Right cardiac atrium (tissue), 5 donors: ENCODE data around the gene KCNIP2. TPM values are rescaled to one million over a fixed set of nuclear protein-coding genes. Genes with fewer than 3 reads are reported as not detected.

ENCODE experiments used
- ATAC-seq, 2 donors: fragments of 200-7000 bp; cut with Tn5 transposase; one replicate each; pipeline versions ENCODE4 v1.8.0 to v1.9.1; 2020; ENCODE audit warnings: moderate library complexity in 2 of 2, mild to moderate bottlenecking in 1 of 2
- DNase-seq, 3 donors: peaks; one replicate each; pipeline ENCODE4 v3.0.0-alpha.2; 2020
- H3K27ac ChIP-seq: one replicate; pipeline ENCODE4 v1.5.1; 2013; ENCODE audit warnings: mild to moderate bottlenecking, low read length, control low read depth, moderate library complexity
- H3K27me3 ChIP-seq: one replicate; pipeline ENCODE4 v1.6.1; 2013; ENCODE audit not compliant: control insufficient read depth, insufficient read depth
- H3K4me1 ChIP-seq: one replicate; pipeline ENCODE4 v1.6.1; 2013; ENCODE audit warnings: low read length; ENCODE audit not compliant: control insufficient read depth, insufficient read depth
- H3K4me3 ChIP-seq: one replicate; pipeline ENCODE4 v1.5.1; 2013; ENCODE audit warnings: low read length, control low read depth
- H3K9me3 ChIP-seq: one replicate; pipeline ENCODE4 v1.6.1; 2013; ENCODE audit warnings: low read length; ENCODE audit not compliant: control insufficient read depth
- WGBS: extraction: QIAGEN DNeasy Blood & Tissue Kit; methylation state at CpG from one replicate; pipeline ENCODE4 v1.1.7; 2013; 5-methylcytosine and 5-hydroxymethylcytosine counted together
- intact Hi-C, 4 donors: fragments of 100-400 bp; cut with DNase I; formaldehyde crosslinking; loops; one replicate each; pipeline versions ENCODE4 v1.11.0 to v1.14.0; 2022 to 2023
- polyA plus RNA-seq: library from polyadenylated mRNA; stranded (reverse); fragments of 200-250 nt; gene quantifications from one replicate; pipeline ENCODE4 v1.2.3, GENCODE V29; 2013
- total RNA-seq, 4 donors: library from RNA; stranded (reverse); fragmentation: NEBNext Ultra II Directional; extraction: Animal tissue kit (Norgen Biotek cat#: 25700); gene quantifications; one replicate each; pipeline ENCODE4 v1.2.1, GENCODE V29; 2021
- donor health status: healthy with polysubstance abuse.
- donor health status: DM: no; HTN: yes; CAD: no.
- donor health status: DM: no; HTN: no; CAD: no.
- donor health status: DM: no; HTN: yes; CAD: no; lungs with severe emphysema.
- donor health status: DM: yes; HTN: yes; CAD: no.

Gene KCNIP2
- total and polyA plus RNA-seq, 5 donors: 368 to 977 (median 704) TPM

DNA sequence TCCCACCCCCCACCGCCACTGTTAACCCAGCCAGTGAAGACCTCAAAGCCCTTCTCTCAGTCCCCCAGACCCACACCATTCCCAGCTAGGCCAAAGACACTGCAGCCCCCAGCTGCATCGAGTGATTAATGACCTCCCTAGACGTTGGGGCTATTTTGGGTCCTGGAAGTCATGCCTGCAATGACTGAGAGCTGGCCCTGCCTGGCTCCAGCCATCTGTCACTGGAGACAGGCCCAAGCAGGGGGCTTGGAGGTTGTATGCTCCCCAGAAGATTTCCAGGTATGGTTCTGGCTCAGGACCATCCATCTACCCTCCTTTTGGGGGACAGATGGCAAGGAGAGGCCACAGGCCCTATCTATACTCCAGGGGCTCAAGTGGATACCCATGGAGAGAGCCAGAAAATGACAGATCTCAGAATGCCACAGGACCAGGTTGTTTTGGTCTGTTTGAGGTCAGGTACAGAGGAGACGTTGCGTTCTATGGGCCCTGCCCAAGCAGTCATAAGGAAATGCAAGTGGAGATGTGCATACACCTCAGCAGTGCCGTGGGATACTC, 5.1 kb downstream of the KCNIP2 start:
- ATAC-seq: no peak
- peak overlapping the region; percentile 18 for H3K27ac ChIP-seq
- DNase-seq: no peak
- no peaks in the 10 kb centered on the region for H3K9me3 ChIP-seq
- intact Hi-C loops: loop anchor here in 1 of 4 donors (5.0 kb wide), 1 partner anchor 169 kb away; no protein-coding TSS in a partner anchor
- WGBS: 70% methylated on average over 6 of the region's 6 CpGs
- no peaks in the 10 kb centered on the region for H3K4me1 ChIP-seq
- no peaks in the 10 kb centered on the region for H3K27me3 ChIP-seq
- no peak overlapping the region for H3K4me3 ChIP-seq

DNA sequence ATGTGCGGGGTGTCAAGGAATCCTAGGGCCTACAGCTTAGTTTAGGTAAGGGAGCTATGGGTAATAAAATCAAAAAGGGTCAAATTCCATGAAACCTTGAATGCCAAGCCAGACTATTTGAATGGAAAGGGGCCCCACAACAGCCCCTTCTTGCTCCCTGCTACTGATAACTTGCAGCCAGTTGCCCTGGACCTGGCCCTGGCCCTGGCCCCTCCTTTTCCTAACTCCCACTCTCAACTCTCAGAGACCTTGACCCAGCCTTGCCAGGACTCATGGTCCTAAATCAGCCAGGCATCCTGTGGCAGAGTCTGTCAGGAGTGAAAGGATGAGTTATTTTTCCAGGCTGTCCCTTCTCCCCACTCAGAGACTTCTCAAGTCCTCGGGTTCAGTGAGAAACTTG, 5.9 kb downstream of the KCNIP2 start:
- H3K27ac ChIP-seq: no peak overlapping the region
- no peaks in the 10 kb centered on the region for H3K27me3 ChIP-seq
- H3K4me1 ChIP-seq: peaks cover 2% of the 10 kb centered on the region
- H3K9me3 ChIP-seq: no peaks in the 10 kb centered on the region
- no peak overlapping the region for H3K4me3 ChIP-seq
- intact Hi-C loops: loop anchor here in 1 of 4 donors (5.0 kb wide), 1 partner anchor 170 kb away; no protein-coding TSS in a partner anchor
- WGBS: 68% methylated on average over 2 of the region's 2 CpGs
- ATAC-seq (no peak), DNase-seq (no peak)

DNA sequence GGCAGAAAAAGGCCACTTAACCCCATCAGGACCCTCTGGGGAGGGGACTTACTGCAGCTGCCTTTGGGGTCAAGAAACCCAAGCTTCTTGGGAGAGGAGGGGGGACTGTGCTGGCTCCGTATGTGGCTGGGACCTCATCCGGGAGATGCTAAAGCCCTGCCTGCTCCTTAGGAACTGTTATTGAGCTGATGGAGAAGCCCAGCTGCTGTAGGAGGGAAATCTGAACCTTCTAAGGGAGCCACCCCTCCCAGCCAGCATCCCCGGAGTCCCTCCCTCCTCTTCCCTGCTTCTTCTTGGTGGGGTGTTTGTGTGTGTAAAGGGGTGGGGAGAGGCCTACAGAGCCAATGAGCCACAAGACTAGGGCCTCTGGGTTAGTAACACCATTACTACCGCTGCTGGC, 8.2 kb downstream of the KCNIP2 start:
- no peak overlapping the region for H3K4me3 ChIP-seq
- no peak for ATAC-seq
- no peak for DNase-seq
- 81% methylated on average over 4 of the region's 4 CpGs for WGBS
- H3K27ac ChIP-seq: no peak overlapping the region
- no peaks in the 10 kb centered on the region for H3K9me3 ChIP-seq
- intact Hi-C loops: loop anchor here in 1 of 4 donors (5.0 kb wide), 1 partner anchor 172 kb away; no protein-coding TSS in a partner anchor
- H3K27me3 ChIP-seq: no peaks in the 10 kb centered on the region
- peaks cover 9% of the 10 kb centered on the region for H3K4me1 ChIP-seq

DNA sequence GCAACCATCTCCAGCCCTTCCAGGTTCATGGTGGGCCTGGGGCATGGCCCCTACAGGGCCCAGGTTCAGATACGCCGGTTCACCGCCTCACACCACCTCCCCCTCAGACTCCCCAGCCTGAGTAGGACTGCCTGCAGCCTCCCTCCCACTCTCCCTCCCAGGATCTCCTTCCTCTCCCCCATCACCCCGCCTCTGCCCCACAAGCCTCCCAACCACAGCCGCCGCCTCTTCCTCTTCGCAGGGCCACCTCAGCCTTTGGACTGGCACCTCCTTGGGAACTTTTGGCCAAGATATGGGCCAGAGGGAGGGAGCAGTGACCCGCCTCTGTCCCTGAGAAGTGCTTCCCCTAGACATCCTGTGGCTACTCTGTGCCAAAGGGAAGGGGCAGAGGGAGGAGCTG, 9.3 kb downstream of the KCNIP2 start:
- WGBS: 68% methylated on average over 8 of the region's 8 CpGs
- intact Hi-C loops: no loop called here
- H3K27ac ChIP-seq: no peak overlapping the region
- peaks cover 9% of the 10 kb centered on the region for H3K4me1 ChIP-seq
- H3K27me3 ChIP-seq: no peaks in the 10 kb centered on the region
- DNase-seq (peak in 2 of 3 donors; percentile 70 to 72), ATAC-seq (no peak)
- no peak overlapping the region for H3K4me3 ChIP-seq
- H3K9me3 ChIP-seq: no peaks in the 10 kb centered on the region

DNA sequence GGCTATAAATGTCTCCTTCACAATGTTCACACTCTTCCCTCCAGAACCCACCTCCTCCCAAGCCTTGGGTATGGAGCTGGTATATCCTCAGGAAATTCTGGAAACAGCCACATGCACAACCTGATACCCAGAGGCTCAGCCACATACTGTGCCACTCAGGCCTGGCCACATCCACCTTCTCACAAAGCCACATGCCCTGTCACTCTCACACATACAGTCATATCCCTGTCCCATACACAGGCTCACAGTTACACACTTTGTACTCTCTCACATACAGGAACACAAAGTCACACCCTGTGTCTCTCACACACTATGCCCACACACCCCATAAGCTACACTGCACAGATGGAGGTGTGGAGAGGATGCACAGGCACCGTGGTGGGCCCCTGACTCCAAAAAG, 10.1 kb downstream of the KCNIP2 start:
- Histone ChIP-seq H3K9me3 (no peaks in the 10 kb centered on the region), H3K4me1 (peaks cover 9% of the 10 kb centered on the region), H3K27ac (no peak overlapping the region), H3K4me3 (no peak overlapping the region), H3K27me3 (no peaks in the 10 kb centered on the region)
- WGBS: 71% methylated on average over 1 of the region's 1 CpG
- intact Hi-C loops: no loop called here
- ATAC-seq (no peak), DNase-seq (no peak)

DNA sequence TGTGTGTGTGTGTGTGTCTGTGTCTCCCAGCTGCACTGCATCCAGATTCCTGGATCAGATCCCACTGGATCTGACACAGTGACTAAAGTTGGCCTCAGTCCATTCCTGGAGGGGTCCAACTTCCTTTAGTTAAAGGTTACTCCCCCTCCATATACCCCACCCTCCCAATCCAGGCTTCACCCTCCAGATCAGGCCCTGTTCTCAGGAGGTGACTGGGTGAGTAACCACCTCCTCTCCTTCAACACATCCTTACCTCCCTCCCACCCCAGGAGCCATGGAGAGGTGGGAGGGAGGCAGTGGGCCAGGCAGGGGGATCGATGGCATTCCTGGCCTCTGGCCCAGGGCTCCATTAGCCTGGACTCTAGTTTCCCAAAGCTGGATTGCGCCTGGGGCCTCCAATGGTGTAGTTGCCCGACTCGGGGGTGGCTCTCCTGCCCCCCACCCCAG, 11.3 kb downstream of the KCNIP2 start:
- Histone ChIP-seq H3K27ac (no peak overlapping the region), H3K9me3 (no peaks in the 10 kb centered on the region), H3K27me3 (no peaks in the 10 kb centered on the region), H3K4me3 (no peak overlapping the region), H3K4me1 (peaks cover 9% of the 10 kb centered on the region)
- 63% methylated on average over 4 of the region's 4 CpGs for WGBS
- ATAC-seq (no peak), DNase-seq (no peak)
- intact Hi-C loops: no loop called here

DNA sequence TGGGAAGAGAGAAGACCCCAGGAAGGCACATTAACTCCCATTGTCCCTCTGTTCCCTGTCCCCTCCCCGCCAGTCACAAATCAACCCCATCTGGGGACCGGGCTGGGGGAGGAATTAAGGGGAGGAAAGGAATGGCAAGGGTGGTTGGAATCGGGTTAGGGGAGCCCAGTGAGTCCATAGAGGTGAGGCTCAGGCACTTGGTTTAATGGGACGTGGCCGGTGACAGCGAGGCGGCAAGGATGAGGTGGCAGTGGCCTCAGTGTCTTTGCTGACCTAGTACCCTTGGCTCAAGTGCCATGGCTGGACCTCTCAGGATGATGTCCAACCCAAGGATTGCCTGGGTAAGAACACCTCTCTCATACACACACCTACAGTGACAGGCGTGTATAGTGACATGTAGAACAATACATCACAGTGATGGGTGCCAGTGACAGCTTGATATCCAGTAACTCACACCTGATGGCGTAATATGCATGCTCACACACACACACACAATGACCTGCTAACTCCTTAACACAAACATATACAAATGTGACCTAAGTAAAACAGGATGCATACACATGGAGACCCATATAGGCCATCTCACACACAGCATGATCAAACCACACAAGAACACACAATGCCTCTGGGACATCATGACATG, 12.3 kb downstream of the KCNIP2 start:
- 56% methylated on average over 9 of the region's 9 CpGs for WGBS
- no peak for DNase-seq
- intact Hi-C loops: no loop called here
- H3K27ac ChIP-seq: peak overlapping the region; percentile 18
- H3K4me1 ChIP-seq: peaks cover 9% of the 10 kb centered on the region
- H3K4me3 ChIP-seq: peak overlapping the region; percentile 2
- H3K27me3 ChIP-seq: no peaks in the 10 kb centered on the region
- H3K9me3 ChIP-seq: no peaks in the 10 kb centered on the region
- no peak for ATAC-seq

DNA sequence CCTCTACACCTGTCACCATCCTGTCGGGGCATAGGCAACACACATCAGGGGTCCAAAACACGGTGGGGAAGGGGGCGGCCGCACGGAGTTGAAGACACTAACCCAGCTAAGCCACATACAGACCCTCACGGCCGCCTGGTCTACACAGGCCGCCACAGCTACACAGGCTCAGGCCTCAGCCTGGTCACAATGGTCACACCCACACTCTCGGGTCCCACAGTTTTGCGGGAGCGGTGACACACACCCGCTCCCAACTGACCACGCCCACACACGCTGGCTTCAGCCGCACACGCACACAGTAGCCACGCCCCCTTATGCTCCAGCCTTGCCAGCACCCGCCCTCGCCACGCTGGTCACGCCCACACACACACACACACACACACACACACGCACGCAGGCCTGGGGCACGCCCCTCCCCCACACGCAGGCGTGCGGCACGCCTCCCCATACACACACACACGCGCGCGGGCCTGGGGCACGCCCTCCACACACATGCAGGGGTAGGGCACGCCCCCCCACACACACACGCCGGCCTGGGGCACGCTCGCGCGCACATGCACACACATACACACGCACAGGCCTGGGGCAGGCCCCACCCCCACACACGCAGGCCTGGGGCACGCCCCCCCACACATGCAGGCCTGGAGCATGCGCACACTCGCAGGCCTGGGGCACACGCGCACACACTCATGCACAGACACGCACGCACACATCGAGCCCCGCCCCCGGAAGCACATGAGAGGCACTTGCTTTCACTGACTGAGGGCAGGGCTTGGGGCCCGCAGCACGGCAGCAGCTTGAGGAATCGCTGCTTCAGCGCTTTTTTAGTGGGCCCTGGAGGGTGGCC, 13.1 kb downstream of the KCNIP2 start:
- Histone ChIP-seq H3K4me1 (peaks cover 9% of the 10 kb centered on the region), H3K27me3 (no peaks in the 10 kb centered on the region), H3K27ac (peak overlapping the region; percentile 18), H3K4me3 (peak overlapping the region; percentile 8), H3K9me3 (no peaks in the 10 kb centered on the region)
- 3% methylated on average over 56 of the region's 56 CpGs for WGBS
- peak; percentile 85 to 88 for ATAC-seq
- DNase-seq: peak; percentile 91 to 96 (median 95)
- intact Hi-C loops: no loop called here

DNA sequence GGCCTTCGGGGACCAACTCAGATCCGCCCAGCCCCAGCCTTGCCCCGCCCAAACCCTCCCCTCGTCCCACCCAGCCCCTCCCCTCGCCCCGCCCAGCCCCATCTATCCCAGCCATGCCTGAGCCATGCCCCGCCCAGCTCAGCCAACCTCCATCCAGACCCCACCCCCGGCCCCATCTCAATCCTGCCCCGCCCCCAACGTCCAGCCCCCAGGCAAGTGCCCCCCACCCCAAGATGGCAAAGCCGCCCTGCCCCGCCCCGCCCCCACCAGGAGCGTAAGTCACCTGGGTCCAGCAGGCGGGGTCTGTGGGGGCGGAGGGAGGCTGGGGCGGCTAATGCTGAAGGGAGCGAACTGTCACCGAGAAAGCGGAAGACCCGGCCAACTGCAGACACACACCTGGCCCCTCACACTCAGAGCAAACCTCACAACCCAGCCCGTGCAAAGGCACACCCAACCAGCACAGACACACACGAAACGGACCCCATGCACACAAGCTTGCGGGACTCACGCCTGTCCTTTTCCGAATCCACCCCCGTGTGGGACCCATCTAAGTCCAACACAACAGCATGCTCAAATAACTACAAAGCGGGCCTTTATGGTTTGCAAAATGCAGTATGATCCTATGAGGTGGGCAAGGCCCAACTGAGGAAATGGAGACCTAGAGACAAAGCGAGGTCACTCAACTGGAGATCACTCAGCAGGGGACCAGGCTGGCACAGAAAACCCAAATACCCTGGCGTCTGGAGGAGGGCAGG, 13.9 kb downstream of the KCNIP2 start:
- H3K9me3 ChIP-seq: no peaks in the 10 kb centered on the region
- H3K27ac ChIP-seq: no peak overlapping the region
- H3K27me3 ChIP-seq: no peaks in the 10 kb centered on the region
- DNase-seq (peak; percentile 54 to 81 (median 79)), ATAC-seq (peak in 1 of 2 donors; percentile 4)
- no peak overlapping the region for H3K4me3 ChIP-seq
- 23% methylated on average over 31 of the region's 31 CpGs for WGBS
- H3K4me1 ChIP-seq: peaks cover 9% of the 10 kb centered on the region
- intact Hi-C loops: no loop called here

DNA sequence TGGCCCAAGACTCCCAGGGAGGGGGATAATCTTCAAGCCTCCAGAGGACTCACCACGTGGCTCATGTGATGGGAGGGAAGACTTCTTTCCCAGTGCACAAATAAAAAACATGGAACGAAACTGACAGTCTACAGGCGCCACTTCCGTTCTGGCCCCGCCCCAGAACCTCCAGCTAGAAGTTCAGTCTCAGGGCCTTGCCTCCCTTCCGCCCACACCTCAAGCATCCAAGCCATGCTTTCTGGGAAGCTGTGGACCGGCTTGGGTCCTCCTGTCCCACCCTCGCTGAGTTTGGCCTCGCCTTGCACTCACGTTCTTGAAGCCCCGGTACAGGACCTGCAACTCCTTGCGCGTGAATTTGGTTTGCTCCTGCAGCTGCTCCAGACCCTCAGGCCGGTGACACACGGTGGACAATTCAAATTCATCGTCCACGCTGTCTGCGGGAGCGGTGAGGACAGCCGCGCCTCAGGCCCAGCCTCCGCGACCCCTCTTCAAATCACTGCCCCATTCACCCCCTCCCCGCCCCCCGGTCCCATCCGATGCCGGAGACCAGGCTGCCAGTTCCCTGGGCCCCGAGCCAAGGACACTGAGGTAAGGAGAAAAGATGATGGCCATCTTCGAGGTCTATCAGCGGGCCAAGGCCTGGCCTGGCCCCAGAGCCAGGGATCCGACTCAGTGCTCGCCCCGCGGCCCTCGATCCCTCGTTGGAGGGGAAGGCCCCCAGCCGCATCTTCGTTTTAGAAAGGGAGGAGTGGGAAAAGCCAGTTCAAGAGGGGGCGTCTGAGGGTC, 14.6 kb downstream of the KCNIP2 start:
- ATAC-seq: no peak
- Histone ChIP-seq H3K4me1 (peaks cover 9% of the 10 kb centered on the region), H3K4me3 (no peak overlapping the region), H3K9me3 (no peaks in the 10 kb centered on the region), H3K27ac (no peak overlapping the region), H3K27me3 (no peaks in the 10 kb centered on the region)
- intact Hi-C loops: no loop called here
- 58% methylated on average over 39 of the region's 39 CpGs for WGBS
- peak; percentile 42 to 76 (median 75) for DNase-seq
